Pons (tissue), 1 donor: ENCODE results near the gene AK1.

Source experiments
- DNase-seq: peaks from one replicate; pipeline ENCODE4 v3.0.0-alpha.2; 2016; ENCODE audit warnings: low spot score

The AK1 gene, protein sequence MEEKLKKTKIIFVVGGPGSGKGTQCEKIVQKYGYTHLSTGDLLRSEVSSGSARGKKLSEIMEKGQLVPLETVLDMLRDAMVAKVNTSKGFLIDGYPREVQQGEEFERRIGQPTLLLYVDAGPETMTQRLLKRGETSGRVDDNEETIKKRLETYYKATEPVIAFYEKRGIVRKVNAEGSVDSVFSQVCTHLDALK

DNA sequence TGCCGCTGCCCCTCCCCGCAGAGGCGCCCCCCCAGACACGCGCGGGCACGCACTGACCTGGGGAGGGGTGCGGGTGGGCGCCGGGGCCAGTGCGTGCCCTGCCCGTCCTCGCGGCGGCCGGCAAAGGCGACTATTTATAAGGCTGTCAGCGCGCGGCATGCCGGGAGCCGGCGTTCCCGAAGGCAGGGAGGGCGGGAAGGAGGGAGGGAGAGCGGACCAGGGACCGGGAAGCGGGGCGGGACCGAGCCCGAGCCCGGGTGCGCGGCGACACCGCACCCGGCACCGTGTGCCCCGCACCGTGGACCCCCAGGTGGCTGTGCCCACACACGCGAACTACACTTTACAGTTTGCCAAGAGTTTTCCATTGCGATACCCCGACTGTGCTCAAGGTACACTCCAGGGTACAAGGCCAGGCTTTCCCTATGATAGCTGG, at the start of gene AK1:
Gene AK1 (minus strand): TSS at position 110 of the 433 bp plus-strand sequence. CDS start 3,058 bp downstream, outside the sequence.
- peak; percentile 62 for DNase-seq

DNA sequence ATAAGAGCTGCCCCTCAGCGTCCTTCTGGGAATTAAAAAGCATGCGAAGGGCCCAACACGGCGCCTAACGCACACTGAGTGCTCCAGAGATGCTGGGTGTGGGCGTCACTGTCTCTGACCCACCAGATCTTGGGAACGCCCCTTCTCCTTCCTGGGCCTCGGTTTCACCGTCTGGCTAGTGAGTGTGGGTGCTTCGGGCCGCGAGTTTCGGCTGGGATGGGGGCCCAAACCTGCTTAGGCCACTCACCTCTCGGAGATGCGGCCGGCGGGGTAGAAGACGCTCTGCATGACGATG, 49.4 kb upstream of the AK1 start:
- no peak for DNase-seq

DNA sequence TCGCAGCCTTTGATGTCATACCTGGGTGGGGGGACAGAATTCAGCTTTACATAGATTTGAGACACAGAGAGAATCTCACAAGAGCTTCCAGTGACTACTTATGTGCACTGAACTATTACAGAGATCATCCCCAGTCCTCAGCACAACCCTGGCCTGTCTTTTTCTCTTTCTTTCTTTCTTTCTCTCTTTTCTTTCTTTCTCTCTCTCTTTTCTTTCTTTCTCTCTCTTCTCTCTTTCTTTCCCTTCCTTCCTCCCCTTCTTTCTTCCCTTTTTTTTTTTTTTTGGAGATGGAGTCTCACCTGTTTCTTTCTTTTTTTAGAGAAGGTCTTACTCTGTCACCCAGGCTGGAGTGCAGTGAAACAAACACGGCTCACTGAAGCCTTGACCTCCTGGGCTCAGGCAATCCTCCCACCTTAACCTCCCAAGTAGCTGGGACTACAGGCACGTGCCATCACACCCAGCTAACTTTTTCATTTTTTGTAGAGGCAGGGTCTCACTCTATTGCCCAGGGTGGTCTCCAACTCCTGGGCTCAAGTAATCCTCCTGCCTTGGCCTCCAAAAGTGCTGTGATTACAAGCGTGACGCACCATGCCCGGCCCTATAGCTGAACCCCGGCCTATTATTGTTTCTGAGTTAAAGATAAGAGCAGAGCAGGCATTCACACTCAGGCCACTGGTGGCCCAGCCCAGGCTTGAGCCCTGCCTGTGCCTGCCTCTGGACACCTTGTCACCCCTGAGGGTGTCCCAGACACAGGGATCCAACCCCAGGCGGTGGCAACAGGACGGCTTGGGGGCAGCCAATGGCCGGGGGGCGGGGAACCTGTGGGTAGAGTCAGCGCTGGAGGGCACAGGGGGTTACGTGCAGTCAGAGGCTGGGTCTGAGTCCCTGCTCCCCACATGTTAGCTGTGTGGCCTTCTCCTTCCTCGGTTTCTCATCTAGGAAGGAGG, 48.8 kb upstream of the AK1 start:
- DNase-seq = no peak

DNA sequence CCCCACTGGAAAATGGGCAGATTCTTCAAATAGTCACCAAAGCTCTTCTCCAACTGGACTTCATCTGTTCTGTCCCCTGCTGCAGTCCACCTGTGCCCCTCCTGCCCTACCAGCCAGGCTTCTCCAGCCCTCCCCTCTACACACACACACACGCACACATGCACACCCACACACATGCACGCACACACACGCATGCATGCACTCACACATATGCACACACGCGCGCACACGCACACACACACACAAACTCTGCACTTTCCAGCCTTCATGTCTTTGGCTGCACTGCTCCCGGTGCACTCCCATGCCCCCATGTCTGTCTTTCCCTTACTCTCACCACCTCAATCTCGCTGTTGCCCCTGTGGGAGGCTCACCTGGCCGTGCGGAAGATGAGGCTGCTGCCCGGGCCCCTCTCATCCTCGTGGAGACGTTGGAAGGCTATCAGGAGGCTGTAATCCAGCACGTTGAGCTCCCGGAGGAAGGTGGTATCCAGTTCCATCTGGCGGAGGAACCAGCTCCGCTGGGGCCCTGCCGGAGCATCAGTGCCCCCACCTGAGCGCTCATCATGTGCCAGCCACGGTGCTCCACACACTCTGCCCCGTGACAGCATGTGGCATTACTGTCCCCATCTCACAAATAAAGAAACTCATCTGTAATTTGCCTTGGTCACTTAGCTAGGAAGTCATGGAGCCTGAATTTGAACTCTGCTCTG, 47.4 kb upstream of the AK1 start:
- DNase-seq = no peak

DNA sequence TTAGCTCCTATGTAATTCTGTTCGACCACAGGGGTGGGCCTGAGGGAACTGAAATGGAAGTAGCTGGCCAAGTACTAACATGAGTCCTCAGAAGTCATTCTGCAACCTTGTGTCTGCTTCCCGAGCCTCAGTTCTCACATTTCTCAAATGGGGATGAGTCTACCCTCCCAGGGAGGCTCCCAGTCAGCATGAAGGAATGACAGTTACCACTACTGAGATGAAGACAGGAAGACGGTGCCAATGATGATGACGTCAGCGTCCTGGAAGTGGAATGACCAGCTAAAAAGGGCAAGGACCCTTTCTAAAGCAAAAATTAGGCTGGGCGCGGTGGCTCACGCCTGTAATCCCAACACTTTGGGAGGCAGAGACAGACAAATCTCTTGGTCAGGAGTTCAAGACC, 46.3 kb upstream of the AK1 start:
- no peak for DNase-seq

DNA sequence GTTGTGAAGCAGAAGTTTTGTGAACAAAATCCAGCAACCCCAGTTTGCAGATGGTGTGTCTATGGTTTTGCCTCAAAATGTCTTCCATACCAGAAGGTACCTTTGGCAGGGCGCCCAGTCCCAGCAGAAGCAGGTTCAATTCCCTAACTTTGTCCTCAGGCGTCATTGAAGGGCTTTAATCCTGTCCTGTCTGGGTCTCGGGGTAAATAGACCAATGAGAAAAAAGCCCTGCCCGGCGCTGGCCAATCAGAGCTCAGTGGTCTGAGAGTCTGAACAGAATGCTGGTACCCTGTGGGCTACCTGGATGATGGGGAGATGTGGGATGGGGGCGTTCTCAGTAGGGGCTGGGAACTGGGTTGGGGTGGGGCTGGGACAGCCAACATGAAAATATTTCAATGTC, 45.6 kb upstream of the AK1 start:
- no peak for DNase-seq

DNA sequence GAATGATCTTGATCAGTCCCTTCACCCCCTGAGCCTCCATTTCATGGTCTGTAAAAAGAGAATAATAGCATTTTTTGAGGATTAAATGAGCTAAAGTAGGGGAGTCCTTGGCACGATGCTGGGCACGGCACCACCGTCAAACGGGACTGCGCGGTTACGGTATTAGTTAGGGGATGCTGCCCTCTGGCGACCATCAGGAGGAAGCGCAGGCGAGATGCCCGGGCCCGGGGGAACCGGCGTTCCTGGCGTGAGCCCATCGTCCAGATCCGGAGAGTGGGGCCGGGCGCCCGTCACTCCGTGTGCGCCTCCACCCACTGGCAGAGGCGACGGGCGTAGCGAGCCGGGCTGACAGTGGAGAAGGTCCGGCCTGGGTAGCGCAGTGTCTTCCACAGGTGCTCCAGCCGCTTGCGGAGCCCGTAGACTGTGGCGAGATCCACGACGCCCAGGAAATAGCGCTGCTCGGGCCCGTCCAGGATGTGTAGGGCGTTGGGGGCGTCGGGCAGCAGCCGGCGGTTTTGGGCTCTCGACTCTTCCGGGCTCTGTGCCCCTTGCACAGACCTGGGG, 44.2 kb upstream of the AK1 start:
- no peak for DNase-seq

DNA sequence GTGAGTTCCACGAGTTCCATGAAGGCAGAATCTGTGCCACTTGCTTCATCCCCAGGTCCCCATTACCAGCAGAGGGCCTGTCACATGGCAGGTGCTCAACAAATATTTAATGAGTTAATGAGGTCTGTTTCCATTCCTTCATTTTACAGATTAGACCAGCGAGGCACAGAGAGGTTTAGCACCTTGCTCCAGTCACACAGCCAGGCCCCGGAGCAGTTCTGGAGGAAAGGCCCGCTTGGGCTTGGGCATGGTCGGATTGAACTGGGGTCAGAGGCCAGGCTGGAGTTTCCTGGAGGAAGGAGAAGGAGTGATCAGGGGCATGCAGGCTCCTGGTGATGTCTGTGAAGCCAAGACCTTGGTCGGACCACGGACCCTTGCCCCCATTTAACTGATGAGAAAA, 43.3 kb upstream of the AK1 start:
- DNase-seq = no peak

DNA sequence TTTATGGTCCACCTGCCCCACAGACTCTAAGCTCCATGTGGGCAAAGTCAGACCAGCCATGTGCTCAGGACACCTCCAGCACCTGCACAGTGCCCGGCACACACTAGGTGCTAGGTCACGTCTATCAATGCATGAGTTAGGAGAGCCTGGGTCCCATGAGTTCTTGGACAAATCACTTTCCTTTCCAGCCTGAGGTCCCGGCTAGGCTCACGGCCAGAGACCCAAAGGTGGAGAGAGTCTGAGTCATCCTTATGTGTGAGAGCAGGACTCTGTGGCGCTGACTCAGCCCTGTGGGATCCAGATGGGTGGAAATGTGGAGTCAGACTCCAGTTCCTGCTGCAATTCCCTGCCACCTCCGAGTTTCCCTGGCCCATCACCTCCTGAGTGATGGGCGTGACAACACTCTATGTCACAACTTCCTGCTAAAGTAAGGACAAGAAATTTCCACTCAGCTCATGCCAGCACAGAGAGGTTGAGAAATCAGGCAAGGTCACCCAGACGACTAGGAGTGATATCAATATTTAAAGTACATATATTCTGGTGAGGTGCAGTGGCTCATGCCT, 41.9 kb upstream of the AK1 start:
- no peak for DNase-seq

DNA sequence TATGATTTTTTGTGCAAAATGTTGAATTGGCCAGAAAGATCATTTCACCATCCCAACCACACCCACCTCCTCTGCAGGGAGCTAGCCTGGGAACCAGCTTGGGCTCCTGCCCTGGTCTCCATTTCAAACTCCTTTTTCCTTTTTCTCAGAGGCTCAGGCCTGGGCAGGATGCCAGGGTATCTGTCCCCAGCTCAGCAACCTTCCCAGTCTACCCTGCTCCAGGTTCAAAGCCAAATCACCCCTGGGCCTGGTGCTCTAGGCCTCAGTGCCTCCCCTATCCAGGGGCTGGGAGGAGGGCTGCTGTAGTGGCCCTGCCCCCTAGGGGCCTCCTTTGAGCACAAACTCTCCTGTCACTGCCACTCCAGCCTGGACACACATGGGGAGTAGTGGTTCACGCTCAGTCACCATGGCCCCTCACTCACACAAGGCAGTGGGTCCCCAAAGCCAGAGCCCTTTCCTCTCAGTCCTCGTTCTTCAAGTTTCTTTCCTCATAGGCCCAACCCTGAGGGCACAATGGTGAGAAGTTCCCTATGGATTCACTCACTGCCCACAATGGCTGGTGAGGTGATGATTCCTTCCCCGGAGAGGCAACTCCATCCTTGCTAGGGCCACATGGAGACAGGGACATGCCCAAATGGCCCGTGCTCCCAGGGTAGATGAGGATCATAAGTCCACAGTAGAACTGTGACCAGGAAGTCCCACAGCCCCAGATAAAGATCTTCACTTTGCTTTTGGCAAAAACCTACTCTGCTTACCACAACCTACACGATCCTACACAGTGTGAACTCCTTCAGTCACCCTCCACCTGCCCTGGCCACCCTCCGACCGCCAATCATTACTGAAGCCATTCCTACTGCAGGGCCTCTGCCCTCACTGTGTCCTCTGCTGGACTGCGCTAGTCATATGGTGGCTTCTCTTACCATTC, 41.0 kb upstream of the AK1 start:
- no peak for DNase-seq

DNA sequence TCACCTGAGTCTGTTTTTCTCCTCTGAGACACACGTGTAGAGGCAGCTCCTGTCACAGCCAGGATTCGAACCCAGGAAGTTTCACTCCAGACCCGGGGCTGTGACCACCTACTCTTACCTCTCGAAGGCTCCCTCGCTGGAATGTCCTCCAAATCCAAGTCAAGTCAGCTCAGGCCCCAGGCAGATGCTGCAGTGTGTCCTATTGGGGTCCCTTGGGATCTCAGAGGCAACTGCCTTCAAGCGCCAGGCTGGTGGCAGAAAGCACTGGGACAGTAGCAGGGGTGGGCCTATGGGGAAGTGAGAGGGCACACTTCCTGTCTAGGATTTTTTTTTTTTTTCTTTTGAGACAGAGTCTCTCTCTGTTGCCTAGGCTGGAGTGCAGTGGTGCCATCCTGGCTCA, 40.1 kb upstream of the AK1 start:
- DNase-seq = no peak

DNA sequence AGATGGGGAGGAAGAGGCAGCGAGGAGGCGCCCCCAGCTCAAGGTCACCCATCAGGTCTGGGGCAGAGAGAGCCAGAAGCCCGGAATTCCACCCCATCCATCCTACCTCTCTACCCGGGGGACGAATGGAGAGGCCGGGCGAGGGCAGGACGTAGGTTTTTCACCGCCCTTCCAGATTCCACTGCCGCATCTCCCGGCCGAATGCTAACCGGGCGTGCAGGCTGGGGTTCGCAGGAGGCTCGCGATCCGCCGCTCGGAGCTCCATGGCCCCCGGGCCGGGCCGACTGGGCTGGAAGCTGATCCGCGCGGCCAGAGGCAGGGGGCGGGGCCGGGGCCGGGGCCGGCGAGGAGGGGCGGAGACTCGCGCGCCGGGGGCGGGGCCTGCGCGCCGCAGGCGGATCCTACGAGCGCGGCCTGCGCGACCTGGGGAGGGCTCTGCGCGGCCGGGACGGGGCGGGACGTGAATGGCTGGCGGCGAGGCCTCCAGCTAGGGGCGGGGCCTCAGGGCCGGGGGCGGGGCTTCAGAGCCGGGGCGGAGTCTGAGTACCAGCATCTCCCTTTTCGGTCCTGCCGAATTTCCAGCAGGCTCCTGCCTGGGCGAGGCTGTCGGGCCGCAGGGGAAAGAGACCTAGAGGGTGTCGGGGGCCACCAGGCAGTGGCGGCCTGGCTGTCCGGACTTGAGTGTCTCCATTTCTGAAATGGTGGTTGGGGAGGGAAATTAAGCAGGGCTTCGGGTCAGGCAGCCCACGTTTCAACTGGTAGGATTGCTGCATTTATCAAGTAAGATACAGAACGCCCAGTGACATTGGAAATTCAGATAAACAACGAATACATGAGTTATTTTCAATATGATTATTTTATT, 39.5 kb upstream of the AK1 start, which contains the start of gene ST6GALNAC4:
Gene ST6GALNAC4 (minus strand): TSS at position 322 of the 862 bp plus-strand sequence. CDS start 622 bp downstream, outside the sequence.
- peak; percentile 90 for DNase-seq

DNA sequence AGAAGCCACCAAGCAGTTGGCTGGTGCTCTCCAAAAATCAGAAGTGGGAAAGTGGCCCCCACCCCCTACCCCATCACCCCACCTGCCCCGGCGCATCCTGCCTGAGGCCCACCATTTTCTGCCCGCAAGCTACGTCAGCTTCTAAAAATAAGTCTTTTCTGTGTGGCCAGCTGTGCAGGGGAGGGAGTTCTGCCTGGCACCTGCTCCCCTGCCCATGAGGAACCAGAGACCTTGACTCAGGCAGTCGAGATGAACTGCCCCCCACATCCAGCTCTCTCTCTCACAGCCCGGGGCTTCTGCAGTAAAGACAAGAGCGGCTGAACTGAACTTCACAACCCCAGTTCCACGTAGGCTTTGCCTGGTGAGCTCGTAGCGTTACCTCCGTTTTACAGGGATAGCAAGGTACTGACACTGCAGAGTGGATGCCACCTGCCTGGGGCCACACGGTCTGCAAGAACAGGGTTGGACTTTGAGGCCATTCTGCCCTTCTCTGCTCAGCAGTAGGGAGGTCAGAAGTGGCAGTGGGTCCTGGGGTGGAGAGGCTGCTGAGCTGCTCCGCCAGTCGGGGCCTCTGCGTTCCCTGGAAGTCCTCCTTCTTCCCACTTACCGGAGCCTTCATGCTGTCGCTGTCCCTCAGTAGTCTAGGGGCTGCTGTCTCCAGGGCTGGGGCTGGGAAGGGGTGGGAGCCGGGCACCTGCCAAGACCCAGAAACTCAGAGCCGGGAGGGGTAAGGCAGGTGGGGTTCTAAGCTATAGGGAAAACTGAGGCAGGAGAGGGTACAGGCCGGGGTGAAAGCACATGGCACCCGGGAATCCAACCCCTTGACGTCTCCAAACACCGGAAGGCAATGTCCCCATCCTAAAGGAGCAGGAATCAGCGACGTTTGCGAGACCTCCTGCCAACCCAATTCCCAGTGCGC, 38.6 kb upstream of the AK1 start:
- DNase-seq = no peak

DNA sequence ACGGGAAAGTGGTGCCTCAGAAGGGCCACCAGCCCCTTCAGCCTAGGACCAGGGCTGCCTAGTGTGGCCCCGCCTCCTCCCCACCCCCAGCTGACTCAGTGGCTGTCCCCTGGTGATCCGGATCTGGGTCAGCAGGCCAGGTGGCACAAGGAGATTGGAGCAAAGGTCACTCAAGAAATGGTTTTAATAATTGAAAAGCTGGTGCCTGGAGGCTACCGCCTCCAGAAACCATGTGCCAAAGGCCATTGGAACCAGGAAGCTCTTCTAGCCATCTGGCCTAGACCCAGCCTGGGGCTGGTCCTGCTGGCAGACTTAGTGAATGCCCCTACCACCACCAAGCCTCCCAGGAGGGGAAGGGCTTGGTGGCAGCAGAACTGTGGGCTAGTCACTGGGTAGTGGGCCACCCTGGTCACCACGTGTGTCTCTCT, 37.9 kb upstream of the AK1 start:
- no peak for DNase-seq

DNA sequence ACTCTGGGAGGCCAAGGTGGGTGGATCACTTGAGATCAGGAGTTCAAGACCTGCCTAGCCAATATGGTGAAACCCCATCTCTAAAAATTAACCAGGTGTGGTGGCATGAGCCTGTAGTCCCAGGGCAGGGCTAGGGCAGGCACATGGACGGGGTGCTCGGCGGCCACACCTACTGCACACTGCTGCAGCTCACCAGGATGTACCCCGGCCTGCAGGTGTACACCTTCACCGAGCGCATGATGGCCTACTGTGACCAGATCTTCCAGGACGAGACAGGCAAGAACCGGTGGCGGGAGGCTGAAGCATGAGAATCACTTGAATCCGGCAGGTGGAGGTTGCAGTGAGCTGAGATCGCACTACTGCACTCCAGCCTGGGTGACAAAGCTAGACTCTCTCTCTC, 36.2 kb upstream of the AK1 start:
- no peak for DNase-seq

DNA sequence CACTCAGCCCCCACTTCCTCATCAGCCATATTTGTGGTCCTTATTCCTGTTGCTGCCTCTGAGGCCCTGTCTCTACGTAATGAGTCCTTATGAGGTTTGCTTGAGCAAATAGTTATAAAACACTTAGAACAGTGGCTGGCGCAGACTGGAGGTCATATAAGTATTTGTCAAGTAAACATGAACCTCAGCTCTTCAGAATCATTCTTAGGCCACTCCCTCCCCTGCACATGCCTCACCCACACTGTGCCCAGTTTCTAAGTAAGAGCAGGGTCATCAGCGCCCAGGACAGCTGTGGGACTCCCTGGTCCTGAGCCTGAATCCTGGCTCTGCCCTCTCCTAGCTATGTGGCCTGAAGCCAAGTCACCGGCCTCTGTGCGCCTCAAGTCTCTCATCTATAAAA, 35.4 kb upstream of the AK1 start:
- DNase-seq = no peak

DNA sequence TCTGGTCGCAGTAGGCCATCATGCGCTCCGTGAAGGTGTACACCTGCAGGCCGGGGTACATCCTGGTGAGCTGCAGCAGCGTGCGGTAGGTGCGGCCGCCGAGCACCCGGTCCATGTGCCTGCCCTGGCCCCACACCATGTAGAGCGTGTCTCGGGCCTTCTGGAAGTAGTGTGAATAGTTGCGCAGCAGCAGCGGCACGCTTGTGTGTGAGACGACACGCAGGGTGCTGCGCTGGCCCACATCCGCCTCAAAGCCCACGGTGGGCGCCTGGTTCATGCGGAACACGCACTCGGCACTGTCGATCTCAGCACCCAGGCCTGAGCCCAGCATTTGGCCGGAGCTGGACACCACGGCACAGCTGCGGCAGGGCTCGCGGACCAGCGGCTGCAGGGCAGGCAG, 34.8 kb upstream of the AK1 start:
- no peak for DNase-seq

DNA sequence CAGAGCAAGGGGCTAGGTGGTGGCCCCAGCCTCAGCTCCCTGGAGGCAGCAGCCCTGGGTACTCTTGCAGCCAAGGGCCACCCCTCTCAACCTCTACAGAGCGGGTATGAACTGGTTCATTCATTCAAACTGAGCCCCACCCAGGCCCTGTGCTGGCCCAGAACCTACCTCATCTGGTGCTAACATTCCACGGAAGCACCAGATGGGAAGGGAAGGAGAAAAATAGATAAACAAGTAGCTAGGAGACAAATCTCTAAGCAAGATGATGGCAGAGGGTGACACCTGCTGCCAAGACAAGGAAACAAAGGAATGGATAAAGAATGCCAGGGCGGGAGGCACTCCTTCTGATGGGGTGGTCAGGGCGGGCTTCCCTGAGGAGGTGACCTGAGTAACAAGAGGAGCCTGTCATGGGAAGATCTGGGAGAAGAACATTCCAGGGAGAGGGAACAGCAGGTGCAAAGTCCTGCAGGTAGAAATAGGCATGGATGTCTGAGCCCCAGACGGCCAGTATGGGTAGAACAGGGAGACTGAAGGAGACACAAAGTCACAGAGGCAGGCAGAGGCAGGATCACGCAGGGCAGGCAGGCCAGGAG, 33.2 kb upstream of the AK1 start:
- no peak for DNase-seq

DNA sequence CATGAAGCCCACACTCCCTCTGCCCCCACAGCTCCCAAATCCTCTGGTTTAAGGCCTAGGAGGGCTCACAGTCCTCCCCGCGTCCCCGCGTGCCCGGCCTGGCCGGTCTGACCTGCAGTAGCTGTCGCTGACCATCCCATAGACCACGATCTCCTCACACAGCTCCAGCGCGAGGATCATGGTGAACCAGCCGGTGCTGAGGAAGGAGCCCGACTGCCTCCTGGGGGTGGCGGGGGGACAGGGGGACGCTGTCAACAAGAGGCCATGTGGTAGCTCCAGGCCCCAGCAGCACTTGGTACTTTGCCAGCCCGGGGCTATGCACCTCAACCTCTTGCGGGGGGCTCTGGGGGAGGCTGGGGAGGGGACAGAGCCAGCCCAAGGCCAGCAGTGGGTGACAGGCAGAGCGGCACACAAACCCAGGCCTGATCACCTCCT, 32.4 kb upstream of the AK1 start:
- no peak for DNase-seq
